BLaER1 treated with 17β-estradiol and CSF1 and Interleukin-3, amounts not matched to agents 10 nM and 100 nM (cell line): ENCODE results near the gene RRP1.

ENCODE experiments used
- H3K27ac ChIP-seq, 11 experiments: shearing (Covaris generic); formaldehyde crosslinking; 2 replicates each; pipeline ENCODE4 v1.8.1; 2022
- H3K27me3 ChIP-seq, 11 experiments: shearing (Covaris generic); formaldehyde crosslinking; 2 replicates each; pipeline ENCODE4 v1.8.1; 2022
- H3K36me3 ChIP-seq, 11 experiments: shearing (Covaris generic); formaldehyde crosslinking; 2 replicates each; pipeline ENCODE4 v1.8.1; 2022
- H3K4me1 ChIP-seq, 10 experiments: shearing (Covaris generic); formaldehyde crosslinking; 2 replicates each; pipeline ENCODE4 v1.8.1; 2022
- H3K4me2 ChIP-seq, 11 experiments: shearing (Covaris generic); formaldehyde crosslinking; 2 replicates each; pipeline ENCODE4 v1.8.1; 2022
- H3K4me3 ChIP-seq, 10 experiments: shearing (Covaris generic); formaldehyde crosslinking; 2 replicates each; pipeline ENCODE4 v1.8.1; 2022
- H3K9ac ChIP-seq, 11 experiments: shearing (Covaris generic); formaldehyde crosslinking; 2 replicates each; pipeline ENCODE4 v1.8.1; 2022
- H3K9me3 ChIP-seq, 11 experiments: shearing (Covaris generic); formaldehyde crosslinking; replicated peaks in 1 of 11; 2 replicates each; pipeline ENCODE4 v1.8.1; 2022
- H4K20me1 ChIP-seq, 11 experiments: shearing (Covaris generic); formaldehyde crosslinking; 2 replicates each; pipeline ENCODE4 v1.8.1; 2022
- Cebpa-rat ChIP-seq, 11 experiments: shearing (Covaris generic); IDR thresholded peaks; 2 replicates each; pipeline ENCODE4 v1.8.1; 2022

RRP1 gene

GRCh38 chr21:43768868-43769167 is 20.6 kb upstream of the RRP1 start:
- Histone ChIP-seq H3K27me3 (no peaks in the 10 kb centered on the region), H3K36me3 (peaks cover 14 to 29% (median 18%) of the 10 kb centered on the region in 11 experiments), H3K9ac (peak overlapping the region in 6 of 11 experiments; percentile 55 to 70 (median 59); a peak in 4 of 22 replicates), H3K9me3 (peaks cover 0 to 26% (median 7%) of the 10 kb centered on the region in 11 experiments; a peak in 12 of 22 replicates), H3K4me3 (no peak overlapping the region), H3K27ac (peak overlapping the region in 7 of 11 experiments; percentile 61 to 74 (median 67); a peak in 11 of 22 replicates), H3K4me1 (peaks cover 40 to 81% (median 62%) of the 10 kb centered on the region in 10 experiments), H4K20me1 (peaks cover 0 to 26% (median 7%) of the 10 kb centered on the region in 11 experiments; a peak in 13 of 22 replicates), H3K4me2 (peak overlapping the region in 5 of 11 experiments; percentile 73 to 98 (median 83); a peak in 11 of 22 replicates)
- no peak for TF ChIP-seq Cebpa-rat (IDR thresholded peaks at IDR 0.05)

GRCh38 chr21:43769325-43769958 is 19.9 kb upstream of the RRP1 start:
- Histone ChIP-seq H3K9ac (0 out of 22 replicates have a peak overlapping the region, but pooled peaks of 1 of the 11 experiments have one; percentile 61), H3K4me3 (no peak overlapping the region), H3K36me3 (peaks cover 20 to 33% (median 24%) of the 10 kb centered on the region in 11 experiments), H3K4me1 (peaks cover 43 to 86% (median 68%) of the 10 kb centered on the region in 10 experiments), H4K20me1 (peaks cover 6 to 26% (median 12%) of the 10 kb centered on the region in 11 experiments; a peak in 18 of 22 replicates), H3K4me2 (peak overlapping the region in 5 of 11 experiments; percentile 13 to 98 (median 83); a peak in 6 of 22 replicates), H3K9me3 (peaks cover 0 to 26% (median 7%) of the 10 kb centered on the region in 11 experiments; a peak in 12 of 22 replicates), H3K27ac (peak overlapping the region in 3 of 11 experiments; percentile 22 to 74 (median 71); a peak in 2 of 22 replicates), H3K27me3 (no peaks in the 10 kb centered on the region)
- no peak for TF ChIP-seq Cebpa-rat (IDR thresholded peaks at IDR 0.05)

DNA sequence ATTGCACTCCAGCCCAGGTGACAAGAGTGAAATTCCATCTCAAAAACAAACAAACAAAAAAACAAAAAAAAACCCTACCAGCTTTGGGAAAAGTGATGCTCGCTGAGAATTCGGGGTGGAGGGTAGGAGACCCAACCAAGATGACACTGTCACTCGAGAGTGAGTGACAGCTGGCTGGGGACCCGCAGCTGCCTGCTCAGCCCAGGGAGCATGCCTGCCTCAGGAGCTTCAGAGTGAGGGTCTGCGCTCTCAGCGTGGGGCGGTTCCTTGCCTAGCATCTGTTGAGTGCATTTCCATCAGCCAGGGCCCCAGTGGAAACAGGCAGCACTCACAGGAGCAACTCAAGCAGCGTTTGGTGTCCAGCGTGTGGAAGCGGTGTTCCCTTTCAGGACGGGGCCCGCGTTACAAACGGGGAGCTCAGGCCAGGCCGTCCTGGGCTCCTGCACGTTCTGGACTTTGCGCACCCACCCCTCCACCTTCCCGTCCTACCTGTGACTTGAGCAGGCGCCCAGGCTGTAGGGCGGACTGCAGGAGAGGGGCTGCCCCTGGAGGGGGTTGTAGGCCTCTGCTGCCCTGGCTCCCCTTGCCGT is 19.2 kb upstream of the RRP1 start:
- Histone ChIP-seq H4K20me1 (peaks cover 13 to 29% (median 18%) of the 10 kb centered on the region in 11 experiments; a peak in 21 of 22 replicates), H3K4me3 (peak overlapping the region in 1 of 10 experiments; percentile 55; a peak in 1 of 20 replicates), H3K27me3 (no peaks in the 10 kb centered on the region), H3K4me2 (peak overlapping the region; percentile 63 to 98 (median 95); a peak in 21 of 22 replicates), H3K27ac (peak overlapping the region in 10 of 11 experiments; percentile 61 to 90 (median 84); a peak in 16 of 22 replicates), H3K9ac (peak overlapping the region in 2 of 11 experiments; percentile 72 to 75; a peak in 3 of 22 replicates), H3K4me1 (peaks cover 49 to 90% (median 75%) of the 10 kb centered on the region in 10 experiments), H3K36me3 (peaks cover 25 to 39% (median 29%) of the 10 kb centered on the region in 11 experiments), H3K9me3 (peaks cover 0 to 26% (median 7%) of the 10 kb centered on the region in 11 experiments; a peak in 12 of 22 replicates)
- no peak for TF ChIP-seq Cebpa-rat (IDR thresholded peaks at IDR 0.05)

GRCh38 chr21:43771199-43771675 is 18.1 kb upstream of the RRP1 start:
- Histone ChIP-seq H3K9me3 (peaks cover 0 to 26% (median 7%) of the 10 kb centered on the region in 11 experiments; a peak in 12 of 22 replicates), H4K20me1 (peaks cover 20 to 37% (median 26%) of the 10 kb centered on the region in 11 experiments; a peak in 21 of 22 replicates), H3K4me1 (peaks cover 56 to 91% (median 80%) of the 10 kb centered on the region in 10 experiments), H3K4me3 (peak overlapping the region in 8 of 10 experiments; percentile 19 to 55 (median 48); a peak in 15 of 20 replicates), H3K36me3 (peaks cover 25 to 41% (median 31%) of the 10 kb centered on the region in 11 experiments), H3K4me2 (peak overlapping the region; percentile 63 to 98 (median 95)), H3K27ac (peak overlapping the region; percentile 61 to 90 (median 83)), H3K27me3 (no peaks in the 10 kb centered on the region), H3K9ac (peak overlapping the region in 10 of 11 experiments; percentile 20 to 75 (median 56); a peak in 17 of 22 replicates)
- TF ChIP-seq Cebpa-rat (IDR thresholded peaks at IDR 0.05): no peak

GRCh38 chr21:43771698-43772424 is 17.5 kb upstream of the RRP1 start:
- peaks cover 0 to 26% (median 7%) of the 10 kb centered on the region in 11 experiments; a peak in 12 of 22 replicates for H3K9me3 ChIP-seq
- H3K4me1 ChIP-seq: peaks cover 56 to 87% (median 77%) of the 10 kb centered on the region in 10 experiments
- peak overlapping the region in 9 of 11 experiments; percentile 35 to 96 (median 57); a peak in 15 of 22 replicates for H3K9ac ChIP-seq
- H3K27ac ChIP-seq: peak overlapping the region; percentile 61 to 90 (median 83)
- peak overlapping the region; percentile 63 to 98 (median 95) for H3K4me2 ChIP-seq
- H4K20me1 ChIP-seq: peaks cover 20 to 34% (median 26%) of the 10 kb centered on the region in 11 experiments; a peak in 21 of 22 replicates
- peak overlapping the region in 8 of 10 experiments; percentile 19 to 96 (median 49); a peak in 14 of 20 replicates for H3K4me3 ChIP-seq
- peaks cover 25 to 41% (median 31%) of the 10 kb centered on the region in 11 experiments for H3K36me3 ChIP-seq
- TF ChIP-seq Cebpa-rat (IDR thresholded peaks at IDR 0.05): no peak
- no peaks in the 10 kb centered on the region for H3K27me3 ChIP-seq

DNA sequence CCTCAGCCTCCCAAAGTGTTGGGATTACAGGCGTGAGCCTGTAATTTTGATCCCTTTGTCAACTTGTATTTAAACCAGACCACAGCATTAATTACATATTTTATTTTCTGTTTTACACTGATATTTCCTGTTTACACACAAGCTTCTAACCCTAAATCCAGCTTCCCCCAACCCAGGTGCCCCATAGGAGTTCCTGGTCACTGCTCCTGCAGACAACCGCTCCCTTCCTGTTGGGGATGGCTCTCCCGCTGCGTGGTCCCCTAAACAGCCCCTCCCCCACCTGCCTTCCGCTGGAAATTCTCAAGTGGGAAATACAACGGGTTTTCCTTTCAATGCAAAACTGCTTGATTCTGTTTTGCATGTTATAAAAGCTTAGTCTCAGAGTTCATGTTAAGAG is 17.0 kb upstream of the RRP1 start:
- peaks cover 25 to 41% (median 31%) of the 10 kb centered on the region in 11 experiments for H3K36me3 ChIP-seq
- no peaks in the 10 kb centered on the region for H3K27me3 ChIP-seq
- peak overlapping the region in 4 of 10 experiments; percentile 16 to 99 (median 95); a peak in 5 of 20 replicates for H3K4me3 ChIP-seq
- peaks cover 56 to 86% (median 75%) of the 10 kb centered on the region in 10 experiments for H3K4me1 ChIP-seq
- peaks cover 20 to 34% (median 26%) of the 10 kb centered on the region in 11 experiments; a peak in 21 of 22 replicates for H4K20me1 ChIP-seq
- H3K9me3 ChIP-seq: peaks cover 0 to 26% (median 7%) of the 10 kb centered on the region in 11 experiments; a peak in 12 of 22 replicates
- H3K27ac ChIP-seq: peak overlapping the region; percentile 61 to 90 (median 83); a peak in 19 of 22 replicates
- no peak for TF ChIP-seq Cebpa-rat (IDR thresholded peaks at IDR 0.05)
- H3K9ac ChIP-seq: peak overlapping the region in 4 of 11 experiments; percentile 28 to 96 (median 46); a peak in 6 of 22 replicates
- peak overlapping the region; percentile 63 to 98 (median 95) for H3K4me2 ChIP-seq

DNA sequence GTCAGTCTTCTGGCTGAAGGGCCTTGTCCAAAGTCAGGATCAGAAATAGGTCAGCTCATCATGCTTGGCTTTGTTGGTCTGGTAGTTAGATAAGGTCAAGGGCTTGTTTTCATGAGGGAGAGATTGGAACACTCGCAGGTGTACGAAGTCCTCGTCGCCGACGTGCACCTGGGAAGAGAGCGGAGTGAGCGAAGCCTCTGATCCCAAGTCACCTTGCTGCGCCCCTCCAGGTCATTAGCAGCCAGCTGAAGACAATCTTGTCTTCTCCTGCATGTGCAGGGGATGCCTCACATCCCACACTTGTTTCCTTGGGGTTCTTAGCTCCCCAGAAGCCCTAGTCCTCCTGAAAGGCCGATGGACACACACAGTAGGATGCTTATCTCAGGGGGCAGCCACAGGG is 15.2 kb upstream of the RRP1 start:
- Histone ChIP-seq H4K20me1 (peaks cover 20 to 34% (median 26%) of the 10 kb centered on the region in 11 experiments; a peak in 21 of 22 replicates), H3K9ac (peak overlapping the region in 10 of 11 experiments; percentile 42 to 97 (median 92); a peak in 16 of 22 replicates), H3K27me3 (no peaks in the 10 kb centered on the region), H3K4me2 (peak overlapping the region; percentile 88 to 98 (median 97)), H3K27ac (peak overlapping the region in 2 of 11 experiments; percentile 90 to 95; a peak in 2 of 22 replicates), H3K36me3 (peaks cover 25 to 41% (median 31%) of the 10 kb centered on the region in 11 experiments), H3K9me3 (peaks cover 0 to 26% (median 7%) of the 10 kb centered on the region in 11 experiments; a peak in 12 of 22 replicates), H3K4me3 (peak overlapping the region in 9 of 10 experiments; percentile 19 to 99 (median 94); a peak in 14 of 20 replicates), H3K4me1 (peaks cover 68 to 83% (median 73%) of the 10 kb centered on the region in 10 experiments)
- TF ChIP-seq Cebpa-rat (IDR thresholded peaks at IDR 0.05): no peak
